ENCODE results near the gene TSKS.
A peak's percentile ranks its signal among the peaks of the same experiment; 100 is the strongest.

Gene TSKS

GRCh38 chr19:49795615-49796014 is 32.5 kb upstream of the TSKS start:
- Histone ChIP-seq H3K27me3 (ENCODE audit: control insufficient read depth in 2 of 2, insufficient read depth in 2 of 2, low read length in 2 of 2) (no peaks in the 10 kb centered on the region), H3K9me3 (ENCODE audit: control insufficient read depth in 2 of 2, low read length in 2 of 2) (no peaks in the 10 kb centered on the region), H3K27ac (ENCODE audit: low read depth in 2 of 2, low read length in 2 of 2) (no peak overlapping the region), H3K9ac (ENCODE audit: low read depth in 1 of 2, low read length in 2 of 2) (no peak overlapping the region), H3K36me3 (ENCODE audit: control insufficient read depth in 2 of 2, insufficient read depth in 2 of 2, low read length in 2 of 2) (peaks cover 57 to 61% of the 10 kb centered on the region in 2 donors), H3K4me3 (ENCODE audit: low read length in 2 of 2) (no peak overlapping the region), H3K4me1 (ENCODE audit: control insufficient read depth in 2 of 2, insufficient read depth in 2 of 2, low read length in 2 of 2) (peaks cover 0 to 2% of the 10 kb centered on the region in 2 donors)

DNA sequence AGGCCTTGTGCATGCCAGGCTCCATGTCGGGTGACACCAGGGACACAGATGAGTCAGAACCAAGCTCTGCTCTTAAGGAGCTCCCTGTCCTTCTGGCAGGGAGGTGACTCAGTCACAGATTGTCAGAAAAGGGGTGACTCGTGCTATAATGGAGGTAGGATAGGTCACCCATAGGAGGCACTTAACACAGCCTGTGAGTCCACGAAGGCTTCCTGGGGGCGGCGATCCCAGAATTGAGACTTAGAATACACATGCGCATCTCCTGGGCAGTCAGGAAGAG is 30.4 kb upstream of the TSKS start:
- Histone ChIP-seq H3K4me1 (ENCODE audit: control insufficient read depth in 2 of 2, insufficient read depth in 2 of 2, low read length in 2 of 2) (peaks cover 0 to 2% of the 10 kb centered on the region in 2 donors), H3K9me3 (ENCODE audit: control insufficient read depth in 2 of 2, low read length in 2 of 2) (no peaks in the 10 kb centered on the region), H3K4me3 (ENCODE audit: low read length in 2 of 2) (no peak overlapping the region), H3K27ac (ENCODE audit: low read depth in 2 of 2, low read length in 2 of 2) (no peak overlapping the region), H3K9ac (ENCODE audit: low read depth in 1 of 2, low read length in 2 of 2) (no peak overlapping the region), H3K36me3 (ENCODE audit: control insufficient read depth in 2 of 2, insufficient read depth in 2 of 2, low read length in 2 of 2) (peaks cover 45 to 55% of the 10 kb centered on the region in 2 donors), H3K27me3 (ENCODE audit: control insufficient read depth in 2 of 2, insufficient read depth in 2 of 2, low read length in 2 of 2) (no peaks in the 10 kb centered on the region)

DNA sequence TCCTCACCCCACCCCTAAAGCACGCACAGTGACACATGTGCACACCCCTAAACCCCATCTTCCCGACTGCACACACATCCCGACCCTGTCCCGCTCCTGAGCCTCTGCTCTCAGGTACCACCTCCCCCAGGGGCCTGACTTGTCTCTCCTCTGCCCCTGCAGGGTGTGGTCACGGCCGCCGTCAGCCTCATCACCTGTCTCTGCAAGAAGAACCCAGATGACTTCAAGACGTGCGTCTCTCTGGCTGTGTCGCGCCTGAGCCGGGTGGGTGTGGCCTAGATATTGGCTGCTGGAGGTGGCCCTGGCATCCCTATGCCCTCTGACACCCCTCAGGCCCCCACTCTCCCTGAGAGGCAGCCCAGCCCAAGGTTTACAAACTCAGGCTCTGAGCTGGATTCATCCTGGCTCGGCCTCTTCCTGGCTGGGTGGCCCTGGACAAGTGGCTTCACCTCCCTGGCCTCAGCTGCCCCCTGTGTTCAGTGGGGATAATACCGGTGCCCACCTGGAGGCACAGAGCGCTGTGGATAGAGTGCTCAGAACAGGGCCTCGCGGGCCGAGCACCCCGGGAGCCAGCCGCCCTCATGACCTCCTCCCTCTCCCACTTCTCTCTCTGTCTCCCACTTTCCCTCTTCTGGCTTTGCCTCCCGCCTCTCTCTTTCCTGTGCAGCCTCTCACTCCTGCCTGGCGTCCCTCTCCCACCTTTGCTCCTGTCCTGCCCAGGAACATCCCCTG is 29.9 kb upstream of the TSKS start:
- H3K36me3 ChIP-seq (ENCODE audit: control insufficient read depth in 2 of 2, insufficient read depth in 2 of 2, low read length in 2 of 2): peaks cover 45 to 53% of the 10 kb centered on the region in 2 donors
- no peak overlapping the region for H3K9ac ChIP-seq (ENCODE audit: low read depth in 1 of 2, low read length in 2 of 2)
- no peak overlapping the region for H3K4me3 ChIP-seq (ENCODE audit: low read length in 2 of 2)
- peaks cover 0 to 2% of the 10 kb centered on the region in 2 donors for H3K4me1 ChIP-seq (ENCODE audit: control insufficient read depth in 2 of 2, insufficient read depth in 2 of 2, low read length in 2 of 2)
- H3K9me3 ChIP-seq (ENCODE audit: control insufficient read depth in 2 of 2, low read length in 2 of 2): no peaks in the 10 kb centered on the region
- H3K27ac ChIP-seq (ENCODE audit: low read depth in 2 of 2, low read length in 2 of 2): no peak overlapping the region
- H3K27me3 ChIP-seq (ENCODE audit: control insufficient read depth in 2 of 2, insufficient read depth in 2 of 2, low read length in 2 of 2): no peaks in the 10 kb centered on the region

GRCh38 chr19:49791776-49792445 is 28.8 kb upstream of the TSKS start:
- peaks cover 37 to 51% of the 10 kb centered on the region in 2 donors for H3K36me3 ChIP-seq (ENCODE audit: control insufficient read depth in 2 of 2, insufficient read depth in 2 of 2, low read length in 2 of 2)
- no peak overlapping the region for H3K4me3 ChIP-seq (ENCODE audit: low read length in 2 of 2)
- no peak overlapping the region for H3K9ac ChIP-seq (ENCODE audit: low read depth in 1 of 2, low read length in 2 of 2)
- H3K4me1 ChIP-seq (ENCODE audit: control insufficient read depth in 2 of 2, insufficient read depth in 2 of 2, low read length in 2 of 2): peaks cover 0 to 2% of the 10 kb centered on the region in 2 donors
- H3K27me3 ChIP-seq (ENCODE audit: control insufficient read depth in 2 of 2, insufficient read depth in 2 of 2, low read length in 2 of 2): no peaks in the 10 kb centered on the region
- H3K9me3 ChIP-seq (ENCODE audit: control insufficient read depth in 2 of 2, low read length in 2 of 2): no peaks in the 10 kb centered on the region
- no peak overlapping the region for H3K27ac ChIP-seq (ENCODE audit: low read depth in 2 of 2, low read length in 2 of 2)

- peaks cover 27 to 42% of the 10 kb centered on the region in 2 donors for H3K36me3 ChIP-seq (ENCODE audit: control insufficient read depth in 2 of 2, insufficient read depth in 2 of 2, low read length in 2 of 2)
These were observed 27.8 kb upstream of the TSKS start for GRCh38 chr19:49790866-49791265.

GRCh38 chr19:49788857-49789256 is 25.8 kb upstream of the TSKS start:
- Histone ChIP-seq H3K4me3 (ENCODE audit: low read length in 2 of 2) (no peak overlapping the region), H3K9ac (ENCODE audit: low read depth in 1 of 2, low read length in 2 of 2) (no peak overlapping the region), H3K9me3 (ENCODE audit: control insufficient read depth in 2 of 2, low read length in 2 of 2) (no peaks in the 10 kb centered on the region), H3K4me1 (ENCODE audit: control insufficient read depth in 2 of 2, insufficient read depth in 2 of 2, low read length in 2 of 2) (peaks cover 0 to 2% of the 10 kb centered on the region in 2 donors), H3K36me3 (ENCODE audit: control insufficient read depth in 2 of 2, insufficient read depth in 2 of 2, low read length in 2 of 2) (peaks cover 27 to 35% of the 10 kb centered on the region in 2 donors), H3K27me3 (ENCODE audit: control insufficient read depth in 2 of 2, insufficient read depth in 2 of 2, low read length in 2 of 2) (no peaks in the 10 kb centered on the region), H3K27ac (ENCODE audit: low read depth in 2 of 2, low read length in 2 of 2) (no peak overlapping the region)

More at GRCh38 chr19:49790866-49791265, 27.8 kb upstream of the TSKS start:
- peak overlapping the region in 1 of 2 donors; percentile 28 for H3K27ac ChIP-seq (ENCODE audit: low read depth in 2 of 2, low read length in 2 of 2)
- H3K4me1 ChIP-seq (ENCODE audit: control insufficient read depth in 2 of 2, insufficient read depth in 2 of 2, low read length in 2 of 2): peaks cover 0 to 2% of the 10 kb centered on the region in 2 donors
- H3K9ac ChIP-seq (ENCODE audit: low read depth in 1 of 2, low read length in 2 of 2): no peak overlapping the region
- H3K27me3 ChIP-seq (ENCODE audit: control insufficient read depth in 2 of 2, insufficient read depth in 2 of 2, low read length in 2 of 2): no peaks in the 10 kb centered on the region
- H3K9me3 ChIP-seq (ENCODE audit: control insufficient read depth in 2 of 2, low read length in 2 of 2): no peaks in the 10 kb centered on the region
- no peak overlapping the region for H3K4me3 ChIP-seq (ENCODE audit: low read length in 2 of 2)

- Histone ChIP-seq H3K9me3 (ENCODE audit: control insufficient read depth in 2 of 2, low read length in 2 of 2) (no peaks in the 10 kb centered on the region), H3K4me3 (ENCODE audit: low read length in 2 of 2) (no peak overlapping the region), H3K36me3 (ENCODE audit: control insufficient read depth in 2 of 2, insufficient read depth in 2 of 2, low read length in 2 of 2) (peaks cover 30 to 35% of the 10 kb centered on the region in 2 donors), H3K27me3 (ENCODE audit: control insufficient read depth in 2 of 2, insufficient read depth in 2 of 2, low read length in 2 of 2) (no peaks in the 10 kb centered on the region), H3K4me1 (ENCODE audit: control insufficient read depth in 2 of 2, insufficient read depth in 2 of 2, low read length in 2 of 2) (peaks cover 0 to 2% of the 10 kb centered on the region in 2 donors), H3K27ac (ENCODE audit: low read depth in 2 of 2, low read length in 2 of 2) (no peak overlapping the region), H3K9ac (ENCODE audit: low read depth in 1 of 2, low read length in 2 of 2) (no peak overlapping the region)
These were observed 24.6 kb upstream of the TSKS start for GRCh38 chr19:49787746-49788145.

DNA sequence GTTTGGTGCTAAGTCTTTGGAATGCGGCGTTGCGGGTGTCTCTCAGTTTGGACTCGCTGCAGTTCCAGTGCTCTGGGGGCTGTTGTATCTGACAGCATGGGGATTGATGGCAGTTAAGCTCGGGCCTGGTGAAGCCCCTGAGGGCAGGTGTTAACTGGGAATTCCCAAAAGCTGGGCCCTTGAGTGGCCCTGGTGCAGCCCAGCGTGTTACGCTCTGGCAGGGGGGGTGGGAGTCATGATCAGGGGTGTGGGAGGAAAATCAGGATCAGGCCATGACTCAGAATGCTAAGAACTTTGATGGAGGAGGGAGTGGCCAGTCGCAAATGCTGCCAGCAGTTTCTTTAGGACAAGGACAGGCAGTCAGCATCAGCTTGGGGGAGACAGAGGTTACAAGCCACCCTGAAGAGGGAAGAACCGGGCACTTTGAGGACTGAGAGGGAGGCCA is 23.3 kb upstream of the TSKS start:
- Histone ChIP-seq H3K36me3 (ENCODE audit: control insufficient read depth in 2 of 2, insufficient read depth in 2 of 2, low read length in 2 of 2) (peaks cover 25 to 32% of the 10 kb centered on the region in 2 donors), H3K27me3 (ENCODE audit: control insufficient read depth in 2 of 2, insufficient read depth in 2 of 2, low read length in 2 of 2) (no peaks in the 10 kb centered on the region), H3K4me3 (ENCODE audit: low read length in 2 of 2) (no peak overlapping the region), H3K9ac (ENCODE audit: low read depth in 1 of 2, low read length in 2 of 2) (no peak overlapping the region), H3K4me1 (ENCODE audit: control insufficient read depth in 2 of 2, insufficient read depth in 2 of 2, low read length in 2 of 2) (peaks cover 0 to 2% of the 10 kb centered on the region in 2 donors), H3K27ac (ENCODE audit: low read depth in 2 of 2, low read length in 2 of 2) (peak overlapping the region in 1 of 2 donors; percentile 52), H3K9me3 (ENCODE audit: control insufficient read depth in 2 of 2, low read length in 2 of 2) (no peaks in the 10 kb centered on the region)

- Histone ChIP-seq H3K9ac (ENCODE audit: low read depth in 1 of 2, low read length in 2 of 2) (no peak overlapping the region), H3K4me1 (ENCODE audit: control insufficient read depth in 2 of 2, insufficient read depth in 2 of 2, low read length in 2 of 2) (no peaks in the 10 kb centered on the region), H3K27ac (ENCODE audit: low read depth in 2 of 2, low read length in 2 of 2) (no peak overlapping the region), H3K27me3 (ENCODE audit: control insufficient read depth in 2 of 2, insufficient read depth in 2 of 2, low read length in 2 of 2) (no peaks in the 10 kb centered on the region), H3K36me3 (ENCODE audit: control insufficient read depth in 2 of 2, insufficient read depth in 2 of 2, low read length in 2 of 2) (peaks cover 17 to 20% of the 10 kb centered on the region in 2 donors), H3K4me3 (ENCODE audit: low read length in 2 of 2) (no peak overlapping the region), H3K9me3 (ENCODE audit: control insufficient read depth in 2 of 2, low read length in 2 of 2) (no peaks in the 10 kb centered on the region)
These were observed 19.4 kb upstream of the TSKS start for GRCh38 chr19:49782515-49782914.

DNA sequence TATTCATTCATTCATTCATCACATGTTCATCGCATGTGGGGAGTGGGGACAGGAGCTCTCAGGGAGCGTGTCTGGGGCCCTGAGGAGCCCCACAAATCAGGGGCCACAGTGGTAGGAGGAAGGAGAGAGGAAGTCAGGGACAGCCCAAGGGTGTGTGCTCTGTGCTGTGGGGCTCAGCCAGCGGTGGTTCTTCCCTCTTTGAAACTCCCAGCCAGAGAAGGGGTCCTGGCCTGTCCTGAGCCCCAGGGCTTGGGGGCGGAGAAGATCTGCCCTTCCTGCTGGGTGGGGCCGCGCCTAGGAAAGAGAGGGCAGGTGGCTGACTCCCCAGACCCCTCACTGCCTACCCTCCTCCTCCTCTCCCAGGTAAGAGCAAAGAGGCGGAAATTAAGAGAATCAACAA is 18.3 kb upstream of the TSKS start:
- H3K27me3 ChIP-seq (ENCODE audit: control insufficient read depth in 2 of 2, insufficient read depth in 2 of 2, low read length in 2 of 2): no peaks in the 10 kb centered on the region
- H3K27ac ChIP-seq (ENCODE audit: low read depth in 2 of 2, low read length in 2 of 2): no peak overlapping the region
- H3K9ac ChIP-seq (ENCODE audit: low read depth in 1 of 2, low read length in 2 of 2): no peak overlapping the region
- peaks cover 17 to 20% of the 10 kb centered on the region in 2 donors for H3K36me3 ChIP-seq (ENCODE audit: control insufficient read depth in 2 of 2, insufficient read depth in 2 of 2, low read length in 2 of 2)
- no peaks in the 10 kb centered on the region for H3K9me3 ChIP-seq (ENCODE audit: control insufficient read depth in 2 of 2, low read length in 2 of 2)
- H3K4me1 ChIP-seq (ENCODE audit: control insufficient read depth in 2 of 2, insufficient read depth in 2 of 2, low read length in 2 of 2): no peaks in the 10 kb centered on the region
- H3K4me3 ChIP-seq (ENCODE audit: low read length in 2 of 2): no peak overlapping the region
